HepG2 (cell line): ENCODE measurements around the gene PPAT. TPM values are rescaled to one million over a fixed set of nuclear protein-coding genes. Genes with fewer than 3 reads are reported as not detected.

ENCODE experiments used
- BHLHE40 ChIP-seq: IDR thresholded peaks from 2 replicates; pipeline ENCODE4 v1.6.1; 2011; ENCODE audit warnings: low read length, improper control_type of control experiment
- CTCF ChIP-seq: sonication (generic); formaldehyde crosslinking; IDR thresholded peaks from 2 replicates; pipeline ENCODE4 v1.5.0; 2020; ENCODE audit warnings: mild to moderate bottlenecking, missing genetic modification reagents, moderate library complexity
- HMG20B ChIP-seq: conservative IDR thresholded peaks from 2 replicates; pipeline ENCODE4 v1.6.1; 2016; ENCODE audit warnings: missing genetic modification reagents, missing compliant biosample characterization
- KDM3A ChIP-seq: IDR thresholded peaks from 2 replicates; pipeline ENCODE4 v1.6.1; 2018; ENCODE audit warnings: low read depth, missing compliant biosample characterization
- KDM5B ChIP-seq: sonication (generic); formaldehyde crosslinking; IDR thresholded peaks from 2 replicates; pipeline ENCODE4 v1.4.0; 2020; ENCODE audit warnings: missing genetic modification reagents, mild to moderate bottlenecking, borderline replicate concordance
- NAIF1 ChIP-seq: sonication (generic); formaldehyde crosslinking; IDR thresholded peaks from 2 replicates; pipeline ENCODE4 v1.5.0; 2020; ENCODE audit warnings: mild to moderate bottlenecking, missing genetic modification reagents, borderline replicate concordance
- NPAS2 ChIP-seq: sonication (generic); formaldehyde crosslinking; IDR thresholded peaks from 2 replicates; pipeline ENCODE4 v1.8.0; 2022; ENCODE audit warnings: mild to moderate bottlenecking, missing genetic modification reagents, borderline replicate concordance
- PAF1 ChIP-seq: IDR thresholded peaks from 2 replicates; pipeline ENCODE4 v1.6.1; 2016; ENCODE audit warnings: missing genetic modification reagents, missing compliant biosample characterization
- RAD21 ChIP-seq: fragments of 450-650 bp; formaldehyde crosslinking; IDR thresholded peaks from 2 replicates; pipeline ENCODE4 v1.5.0; 2020; ENCODE audit warnings: mild to moderate bottlenecking
- SIN3B ChIP-seq: fragments of 150-350 bp; IDR thresholded peaks from 2 replicates; pipeline ENCODE4 v1.6.1; 2014; ENCODE audit warnings: low read length
- SOX5 ChIP-seq: IDR thresholded peaks from 2 replicates; pipeline ENCODE4 v1.6.1; 2016; ENCODE audit warnings: borderline replicate concordance
- TOE1 ChIP-seq: sonication (generic); formaldehyde crosslinking; IDR thresholded peaks from 2 replicates; pipeline ENCODE4 v1.4.0; 2020; ENCODE audit warnings: mild to moderate bottlenecking, missing genetic modification reagents
- TP53 ChIP-seq: sonication (generic); formaldehyde crosslinking; conservative IDR thresholded peaks from 2 replicates; pipeline ENCODE4 v1.4.0; 2020; ENCODE audit warnings: missing genetic modification reagents
- XBP1 ChIP-seq: sonication (generic); formaldehyde crosslinking; IDR thresholded peaks from 2 replicates; pipeline ENCODE4 v1.5.0; 2020; ENCODE audit warnings: missing genetic modification reagents
- ZFP90 ChIP-seq: sonication (generic); formaldehyde crosslinking; IDR thresholded peaks from 2 replicates; pipeline ENCODE4 v1.8.0; 2022; ENCODE audit warnings: missing genetic modification reagents, mild to moderate bottlenecking, inconsistent platforms, borderline replicate concordance
- ZNF282 ChIP-seq: fragments of 450-650 bp; IDR thresholded peaks from 2 replicates; pipeline ENCODE4 v1.6.1; 2018; ENCODE audit not compliant: partially characterized antibody
- ZNF431 ChIP-seq: sonication (generic); formaldehyde crosslinking; IDR thresholded peaks from 2 replicates; pipeline ENCODE4 v1.9.0; 2022; ENCODE audit warnings: missing genetic modification reagents, low read depth, mild to moderate bottlenecking, borderline replicate concordance
- ZNF496 ChIP-seq: sonication (generic); formaldehyde crosslinking; IDR thresholded peaks from 2 replicates; pipeline ENCODE4 v1.8.1; 2023; ENCODE audit warnings: mild to moderate bottlenecking, moderate library complexity, missing genetic modification reagents; ENCODE audit not compliant: insufficient replicate concordance
- ZNF607 ChIP-seq: sonication (generic); formaldehyde crosslinking; IDR thresholded peaks from 2 replicates; pipeline ENCODE4 v1.5.1; 2020; ENCODE audit warnings: missing genetic modification reagents, mild to moderate bottlenecking, borderline replicate concordance
- ZNF746 ChIP-seq: sonication (generic); formaldehyde crosslinking; IDR thresholded peaks from 2 replicates; pipeline ENCODE4 v1.8.0; 2022; ENCODE audit warnings: mild to moderate bottlenecking, missing genetic modification reagents
- ZNF761 ChIP-seq: sonication (generic); formaldehyde crosslinking; conservative IDR thresholded peaks from 2 replicates; pipeline ENCODE4 v1.4.0; 2020; ENCODE audit warnings: mild to moderate bottlenecking, missing genetic modification reagents
- polyA plus RNA-seq, 8 experiments: library from polyadenylated mRNA; depleted of rRNA in 3 of 8; stranded (reverse) in 7 of 8; unstranded in 1 of 8; fragments of >200 nt; fragmentation: Illumina TruSeq in 4 of 8; extraction: Trizol in 4 of 8; gene quantifications; 2 replicates each; pipeline versions ENCODE4 v1.2.1 to v1.2.3, GENCODE V29; 2011 to 2016; ENCODE audit warnings: low read depth in 4 of 8, missing spikeins in 1 of 8, mixed read lengths in 1 of 8; ENCODE audit not compliant: insufficient read depth in 1 of 8
- total RNA-seq, 5 experiments: library from RNA; depleted of rRNA; stranded (reverse); fragments of >200 nt; fragmentation: Illumina TruSeq; extraction: Trizol; gene quantifications; 2 replicates each; pipeline ENCODE4 v1.2.3, GENCODE V29; 2016; ENCODE audit warnings: low read depth in 1 of 5
- TF ChIP-seq, protein P1 (sequence below): sonication (generic); formaldehyde crosslinking; IDR thresholded peaks from 2 replicates; pipeline ENCODE4 v1.4.0; 2020; ENCODE audit warnings: missing genetic modification reagents
- TF ChIP-seq, protein P2 (sequence below): sonication (generic); formaldehyde crosslinking; IDR thresholded peaks from 2 replicates; pipeline ENCODE4 v1.4.0; 2020; ENCODE audit warnings: missing genetic modification reagents, borderline replicate concordance
- TF ChIP-seq, protein P3 (sequence below): IDR thresholded peaks from 2 replicates; pipeline ENCODE4 v1.6.1; 2012; ENCODE audit warnings: low read length, improper control_type of control experiment

PPAT gene
- total and polyA plus RNA-seq, 2 of the 13 experiments (the other 11 are each of a cell fraction or from before 2014, with no cell fraction given), result 16.9 to 62.6 TPM

GRCh38 chr4:56434599-56435139, 746 bp downstream of the PPAT start (continued):
- TF ChIP-seq KDM3A (no peak; the same call in 1 of the 2 replicates), KDM5B (no peak), TP53 (CRISPR knock-in tag) (no peak), TOE1 (CRISPR knock-in tag) (no peak), BHLHE40 (no peak), RAD21 (no peak), ZNF607 (no peak), SOX5 (CRISPR knock-in tag) (no peak), ZNF431 (CRISPR knock-in tag) (no peak), NAIF1 (CRISPR knock-in tag) (no peak), CTCF (CRISPR knock-in tag) (no peak), ZFP90 (CRISPR knock-in tag) (no peak), ZNF761 (CRISPR knock-in tag) (no peak), NPAS2 (CRISPR knock-in tag) (no peak), XBP1 (CRISPR knock-in tag) (no peak), ZNF496 (no peak), SIN3B (peak; percentile 12; the same call in 1 of the 2 replicates), PAF1 (no peak), ZNF746 (no peak), ZNF282 (no peak), HMG20B (no peak)
- TF ChIP-seq, protein P1, sequence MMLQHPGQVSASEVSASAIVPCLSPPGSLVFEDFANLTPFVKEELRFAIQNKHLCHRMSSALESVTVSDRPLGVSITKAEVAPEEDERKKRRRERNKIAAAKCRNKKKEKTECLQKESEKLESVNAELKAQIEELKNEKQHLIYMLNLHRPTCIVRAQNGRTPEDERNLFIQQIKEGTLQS, result 0 out of 2 replicates have a peak, but pooled peaks have one; percentile 6
- TF ChIP-seq, protein P2, sequence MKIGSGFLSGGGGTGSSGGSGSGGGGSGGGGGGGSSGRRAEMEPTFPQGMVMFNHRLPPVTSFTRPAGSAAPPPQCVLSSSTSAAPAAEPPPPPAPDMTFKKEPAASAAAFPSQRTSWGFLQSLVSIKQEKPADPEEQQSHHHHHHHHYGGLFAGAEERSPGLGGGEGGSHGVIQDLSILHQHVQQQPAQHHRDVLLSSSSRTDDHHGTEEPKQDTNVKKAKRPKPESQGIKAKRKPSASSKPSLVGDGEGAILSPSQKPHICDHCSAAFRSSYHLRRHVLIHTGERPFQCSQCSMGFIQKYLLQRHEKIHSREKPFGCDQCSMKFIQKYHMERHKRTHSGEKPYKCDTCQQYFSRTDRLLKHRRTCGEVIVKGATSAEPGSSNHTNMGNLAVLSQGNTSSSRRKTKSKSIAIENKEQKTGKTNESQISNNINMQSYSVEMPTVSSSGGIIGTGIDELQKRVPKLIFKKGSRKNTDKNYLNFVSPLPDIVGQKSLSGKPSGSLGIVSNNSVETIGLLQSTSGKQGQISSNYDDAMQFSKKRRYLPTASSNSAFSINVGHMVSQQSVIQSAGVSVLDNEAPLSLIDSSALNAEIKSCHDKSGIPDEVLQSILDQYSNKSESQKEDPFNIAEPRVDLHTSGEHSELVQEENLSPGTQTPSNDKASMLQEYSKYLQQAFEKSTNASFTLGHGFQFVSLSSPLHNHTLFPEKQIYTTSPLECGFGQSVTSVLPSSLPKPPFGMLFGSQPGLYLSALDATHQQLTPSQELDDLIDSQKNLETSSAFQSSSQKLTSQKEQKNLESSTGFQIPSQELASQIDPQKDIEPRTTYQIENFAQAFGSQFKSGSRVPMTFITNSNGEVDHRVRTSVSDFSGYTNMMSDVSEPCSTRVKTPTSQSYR (CRISPR knock-in tag), result 0 out of 2 replicates have a peak, but pooled peaks have one; percentile 7
- TF ChIP-seq, protein P3, sequence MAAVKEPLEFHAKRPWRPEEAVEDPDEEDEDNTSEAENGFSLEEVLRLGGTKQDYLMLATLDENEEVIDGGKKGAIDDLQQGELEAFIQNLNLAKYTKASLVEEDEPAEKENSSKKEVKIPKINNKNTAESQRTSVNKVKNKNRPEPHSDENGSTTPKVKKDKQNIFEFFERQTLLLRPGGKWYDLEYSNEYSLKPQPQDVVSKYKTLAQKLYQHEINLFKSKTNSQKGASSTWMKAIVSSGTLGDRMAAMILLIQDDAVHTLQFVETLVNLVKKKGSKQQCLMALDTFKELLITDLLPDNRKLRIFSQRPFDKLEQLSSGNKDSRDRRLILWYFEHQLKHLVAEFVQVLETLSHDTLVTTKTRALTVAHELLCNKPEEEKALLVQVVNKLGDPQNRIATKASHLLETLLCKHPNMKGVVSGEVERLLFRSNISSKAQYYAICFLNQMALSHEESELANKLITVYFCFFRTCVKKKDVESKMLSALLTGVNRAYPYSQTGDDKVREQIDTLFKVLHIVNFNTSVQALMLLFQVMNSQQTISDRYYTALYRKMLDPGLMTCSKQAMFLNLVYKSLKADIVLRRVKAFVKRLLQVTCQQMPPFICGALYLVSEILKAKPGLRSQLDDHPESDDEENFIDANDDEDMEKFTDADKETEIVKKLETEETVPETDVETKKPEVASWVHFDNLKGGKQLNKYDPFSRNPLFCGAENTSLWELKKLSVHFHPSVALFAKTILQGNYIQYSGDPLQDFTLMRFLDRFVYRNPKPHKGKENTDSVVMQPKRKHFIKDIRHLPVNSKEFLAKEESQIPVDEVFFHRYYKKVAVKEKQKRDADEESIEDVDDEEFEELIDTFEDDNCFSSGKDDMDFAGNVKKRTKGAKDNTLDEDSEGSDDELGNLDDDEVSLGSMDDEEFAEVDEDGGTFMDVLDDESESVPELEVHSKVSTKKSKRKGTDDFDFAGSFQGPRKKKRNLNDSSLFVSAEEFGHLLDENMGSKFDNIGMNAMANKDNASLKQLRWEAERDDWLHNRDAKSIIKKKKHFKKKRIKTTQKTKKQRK, result no peak
